ENCODE data around the gene UBP1. TPM values are rescaled to one million over a fixed set of nuclear protein-coding genes. Genes with fewer than 3 reads are reported as not detected.
A peak's percentile ranks its signal among the peaks of the same experiment; 100 is the strongest.

Gene UBP1
- polyA plus RNA-seq, 1 donor (not counting 4 experiments of a cell fraction or from before 2014, with no cell fraction given) = 82.4 TPM

DNA sequence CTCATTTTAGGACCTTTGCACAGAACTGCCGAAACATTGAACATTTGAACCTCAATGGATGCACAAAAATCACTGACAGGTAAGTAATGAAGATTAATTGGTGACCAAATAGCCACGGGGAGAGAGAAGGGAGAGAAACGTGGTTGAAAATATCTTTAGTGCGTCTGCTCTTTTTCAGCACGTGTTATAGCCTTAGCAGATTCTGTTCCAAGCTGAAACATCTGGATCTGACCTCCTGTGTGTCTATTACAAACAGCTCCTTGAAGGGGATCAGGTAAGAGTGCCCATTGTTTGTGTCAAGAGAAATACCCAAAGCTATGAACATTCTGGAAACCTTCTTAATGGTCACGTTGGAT lies 67.1 kb downstream of the UBP1 start:
- peaks cover 10 to 21% of the 10 kb centered on the region in 2 experiments for H3K36me3 ChIP-seq (ENCODE audit: control insufficient read depth in 2 of 2, extremely low read depth in 1 of 2, insufficient read depth in 2 of 2, low read length in 2 of 2)
- dilution Hi-C loops (cut with MboI; ENCODE audit: extremely low pct_ligation_motif_present, low sequenced_read_pairs) = no loop called here
- no peaks in the 10 kb centered on the region for H3K27me3 ChIP-seq (ENCODE audit: control insufficient read depth, extremely low read depth, insufficient read depth, low read length)
- no peak overlapping the region for H3K9ac ChIP-seq (ENCODE audit: control insufficient read depth, extremely low read depth, insufficient read depth, low read length)
- H2AFZ ChIP-seq (ENCODE audit: control insufficient read depth, low read length) = no peak overlapping the region
- peaks cover 9% of the 10 kb centered on the region for H3K4me1 ChIP-seq (ENCODE audit: control insufficient read depth, extremely low read depth, insufficient read depth, low read length)
- no peak overlapping the region for H3K4me3 ChIP-seq (ENCODE audit: control insufficient read depth in 2 of 3, extremely low read depth in 1 of 3, insufficient read depth in 2 of 3, low read depth in 1 of 3, low read length in 3 of 3)
- H3K27ac ChIP-seq (ENCODE audit: control insufficient read depth, insufficient read depth, low read length) = no peak overlapping the region
- no peak for FAIRE-seq
- no peaks in the 10 kb centered on the region for H3K9me3 ChIP-seq (ENCODE audit: control insufficient read depth, low read depth, low read length)
- H3K4me2 ChIP-seq (ENCODE audit: control insufficient read depth, extremely low read depth, insufficient read depth, low read depth, low read length) = no peak overlapping the region
- no peak for DNase-seq (ENCODE audit: low read depth, low spot score)
- no peaks in the 10 kb centered on the region for H4K20me1 ChIP-seq (ENCODE audit: control insufficient read depth, extremely low read depth, insufficient read depth, low read length)
- no peaks in the 10 kb centered on the region for H3K9me1 ChIP-seq (ENCODE audit: control insufficient read depth, extremely low read depth, insufficient read depth, low read length)
- H3K79me2 ChIP-seq (ENCODE audit: control insufficient read depth, insufficient read depth, low read length) = peaks cover 2% of the 10 kb centered on the region
- no peak for TF ChIP-seq EZH2 (IDR thresholded peaks at IDR 0.05; ENCODE audit: low read length)
- TF ChIP-seq, protein P1, sequence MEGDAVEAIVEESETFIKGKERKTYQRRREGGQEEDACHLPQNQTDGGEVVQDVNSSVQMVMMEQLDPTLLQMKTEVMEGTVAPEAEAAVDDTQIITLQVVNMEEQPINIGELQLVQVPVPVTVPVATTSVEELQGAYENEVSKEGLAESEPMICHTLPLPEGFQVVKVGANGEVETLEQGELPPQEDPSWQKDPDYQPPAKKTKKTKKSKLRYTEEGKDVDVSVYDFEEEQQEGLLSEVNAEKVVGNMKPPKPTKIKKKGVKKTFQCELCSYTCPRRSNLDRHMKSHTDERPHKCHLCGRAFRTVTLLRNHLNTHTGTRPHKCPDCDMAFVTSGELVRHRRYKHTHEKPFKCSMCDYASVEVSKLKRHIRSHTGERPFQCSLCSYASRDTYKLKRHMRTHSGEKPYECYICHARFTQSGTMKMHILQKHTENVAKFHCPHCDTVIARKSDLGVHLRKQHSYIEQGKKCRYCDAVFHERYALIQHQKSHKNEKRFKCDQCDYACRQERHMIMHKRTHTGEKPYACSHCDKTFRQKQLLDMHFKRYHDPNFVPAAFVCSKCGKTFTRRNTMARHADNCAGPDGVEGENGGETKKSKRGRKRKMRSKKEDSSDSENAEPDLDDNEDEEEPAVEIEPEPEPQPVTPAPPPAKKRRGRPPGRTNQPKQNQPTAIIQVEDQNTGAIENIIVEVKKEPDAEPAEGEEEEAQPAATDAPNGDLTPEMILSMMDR (optimal IDR thresholded peaks at IDR 0.05 in 1 of 3, IDR thresholded peaks at IDR 0.05 in 1 of 3, conservative IDR thresholded peaks at IDR 0.05 in 1 of 3; ENCODE audit: extremely low read depth in 1 of 3, insufficient read depth in 2 of 3, low read length in 3 of 3) = no peak

DNA sequence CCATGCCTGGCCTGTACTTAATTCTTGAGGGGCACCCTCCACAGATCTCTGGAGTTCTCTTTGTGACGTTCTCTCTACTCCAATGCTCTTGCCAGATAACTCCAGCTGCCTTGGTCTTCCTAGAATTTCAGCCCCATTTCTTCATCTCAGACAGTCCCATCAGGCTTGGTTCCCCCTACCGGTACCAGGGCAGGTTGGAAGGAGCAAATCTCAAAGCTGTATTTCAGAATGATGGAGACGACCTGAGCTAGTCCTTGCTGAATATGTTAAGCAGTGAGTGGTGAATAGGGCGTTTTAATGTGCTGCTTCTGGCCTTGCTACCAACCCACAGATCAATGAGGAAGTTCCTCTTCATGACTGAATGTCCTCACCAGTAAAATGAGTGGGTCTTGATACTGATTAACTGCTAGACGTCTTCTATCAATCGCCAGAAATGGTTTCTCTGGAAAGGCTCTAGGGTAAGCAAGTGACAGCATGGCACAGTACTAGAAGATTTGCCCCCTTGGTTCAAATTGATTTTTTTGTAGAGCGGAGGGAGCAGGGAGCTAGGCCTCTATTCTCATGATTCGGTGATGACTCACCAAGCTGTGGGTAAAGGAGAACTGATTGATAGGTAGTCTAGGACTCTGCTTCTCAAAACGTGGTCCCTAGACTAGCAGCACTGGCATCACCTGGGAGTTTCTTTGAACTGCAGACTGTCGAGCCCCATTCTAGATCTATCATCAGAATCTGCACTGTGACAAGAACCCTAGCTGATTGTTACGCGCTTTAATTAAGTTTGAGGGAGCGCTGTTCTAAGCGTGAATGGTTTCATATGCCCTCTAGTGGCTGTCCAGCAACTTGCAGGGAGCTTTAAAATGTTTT lies 67.8 kb downstream of the UBP1 start:
- Histone ChIP-seq H3K4me2 (ENCODE audit: control insufficient read depth, extremely low read depth, insufficient read depth, low read depth, low read length) (peak overlapping the region; percentile 59), H2AFZ (ENCODE audit: control insufficient read depth, low read length) (peak overlapping the region; percentile 34), H3K79me2 (ENCODE audit: control insufficient read depth, insufficient read depth, low read length) (peaks cover 2% of the 10 kb centered on the region), H3K9me1 (ENCODE audit: control insufficient read depth, extremely low read depth, insufficient read depth, low read length) (no peaks in the 10 kb centered on the region), H3K4me3 (ENCODE audit: control insufficient read depth in 2 of 3, extremely low read depth in 1 of 3, insufficient read depth in 2 of 3, low read depth in 1 of 3, low read length in 3 of 3) (peak overlapping the region in 1 of 3 experiments; percentile 21), H3K36me3 (ENCODE audit: control insufficient read depth in 2 of 2, extremely low read depth in 1 of 2, insufficient read depth in 2 of 2, low read length in 2 of 2) (peaks cover 8 to 21% of the 10 kb centered on the region in 2 experiments), H3K9me3 (ENCODE audit: control insufficient read depth, low read depth, low read length) (no peaks in the 10 kb centered on the region), H3K4me1 (ENCODE audit: control insufficient read depth, extremely low read depth, insufficient read depth, low read length) (peaks cover 9% of the 10 kb centered on the region), H3K27me3 (ENCODE audit: control insufficient read depth, extremely low read depth, insufficient read depth, low read length) (no peaks in the 10 kb centered on the region), H3K9ac (ENCODE audit: control insufficient read depth, extremely low read depth, insufficient read depth, low read length) (no peak overlapping the region), H4K20me1 (ENCODE audit: control insufficient read depth, extremely low read depth, insufficient read depth, low read length) (no peaks in the 10 kb centered on the region), H3K27ac (ENCODE audit: control insufficient read depth, insufficient read depth, low read length) (no peak overlapping the region)
- no peak for TF ChIP-seq EZH2 (IDR thresholded peaks at IDR 0.05; ENCODE audit: low read length)
- TF ChIP-seq, protein P1 (optimal IDR thresholded peaks at IDR 0.05 in 1 of 3, IDR thresholded peaks at IDR 0.05 in 1 of 3, conservative IDR thresholded peaks at IDR 0.05 in 1 of 3; ENCODE audit: extremely low read depth in 1 of 3, insufficient read depth in 2 of 3, low read length in 3 of 3) = peak; percentile 75 to 92 (median 86)
- DNase-seq (ENCODE audit: low read depth, low spot score) (no peak), FAIRE-seq (peak; percentile 93)
- dilution Hi-C loops (cut with MboI; ENCODE audit: extremely low pct_ligation_motif_present, low sequenced_read_pairs) = no loop called here
